Astrocyte of the cerebellum (primary cell): ENCODE data around the gene SDK2.

ENCODE experiments used
- DNase-seq: peaks from one replicate; pipeline ENCODE4 v3.0.0-alpha.2; 2011; ENCODE audit warnings: low read depth
- H3K4me3 ChIP-seq: 2 replicates; pipeline ENCODE4 v1.5.1; 2011; ENCODE audit warnings: mild to moderate bottlenecking, low read depth, low read length, moderate library complexity
- CTCF ChIP-seq: IDR thresholded peaks from 2 replicates; pipeline ENCODE4 v1.5.1; 2012; ENCODE audit warnings: low read length, low read depth, moderate library complexity, mild to moderate bottlenecking; ENCODE audit errors: missing control alignments
- in situ Hi-C: cut with HindIII; loops from 2 replicates; pipeline ENCODE4 v1.10.0; 2017; ENCODE audit warnings: low sequenced_read_pairs

Gene SDK2

GRCh38 chr17:73561111-73561510, 83.1 kb downstream of the SDK2 start:
- no peak overlapping the region for H3K4me3 ChIP-seq
- no peak for TF ChIP-seq CTCF
- in situ Hi-C loops = no loop called here
- DNase-seq = no peak

GRCh38 chr17:73560661-73561060, 83.6 kb downstream of the SDK2 start:
- in situ Hi-C loops = no loop called here
- no peak overlapping the region for H3K4me3 ChIP-seq
- DNase-seq = no peak
- no peak for TF ChIP-seq CTCF

GRCh38 chr17:73559532-73559931, 84.7 kb downstream of the SDK2 start:
- no peak for TF ChIP-seq CTCF

GRCh38 chr17:73555199-73555960, 88.9 kb downstream of the SDK2 start:
- H3K4me3 ChIP-seq = no peak overlapping the region
- no peak for TF ChIP-seq CTCF
- no peak for DNase-seq
- in situ Hi-C loops = no loop called here

More at GRCh38 chr17:73559532-73559931, 84.7 kb downstream of the SDK2 start:
- in situ Hi-C loops = no loop called here
- DNase-seq = no peak
- no peak overlapping the region for H3K4me3 ChIP-seq

- no peak for TF ChIP-seq CTCF
- no peak for DNase-seq
- in situ Hi-C loops = no loop called here
- no peak overlapping the region for H3K4me3 ChIP-seq
Measured at GRCh38 chr17:73554498-73554897, 89.7 kb downstream of the SDK2 start.

GRCh38 chr17:73553311-73553710, 90.9 kb downstream of the SDK2 start:
- no peak for DNase-seq
- no peak for TF ChIP-seq CTCF
- no peak overlapping the region for H3K4me3 ChIP-seq
- in situ Hi-C loops = no loop called here
